ENCODE data around the gene PARVA. TPM values are rescaled to one million over a fixed set of nuclear protein-coding genes. Genes with fewer than 3 reads are reported as not detected.

Gene PARVA
- total and polyA plus RNA-seq, 2 of the 8 experiments (the other 6 are each of a cell fraction or from before 2014, with no cell fraction given) = 3.1 to 13.5 TPM

GRCh38 chr11:12534549-12534948 lies 157.2 kb downstream of the PARVA start (continued):
- TF ChIP-seq GTF2F1 (IDR thresholded peaks at IDR 0.05; ENCODE audit: borderline replicate concordance, low read depth, low read length) (no peak), CHD7 (IDR thresholded peaks at IDR 0.05; ENCODE audit: insufficient replicate concordance, low read length) (no peak)

Data from H1 (cell line).